Gastroesophageal sphincter (tissue), 4 donors: Measurements from ENCODE around the gene KCNH2. TPM values are rescaled to one million over a fixed set of nuclear protein-coding genes. Genes with fewer than 3 reads are reported as not detected.

Source experiments
- ATAC-seq: fragments of 150-250 bp; one replicate; pipeline ENCODE4 v1.9.1; 2016; ENCODE audit warnings: mild to moderate bottlenecking, moderate library complexity
- H3K27ac ChIP-seq, 4 donors: fragments of 200-600 bp; sonication (generic) in 3 of 4; 1 replicate in 3 of 4; 2 replicates in 1 of 4; pipeline ENCODE4 v1.5.1; 2016 to 2019
- H3K27me3 ChIP-seq: fragments of 200-600 bp; sonication (generic); one replicate; pipeline ENCODE4 v1.5.1; 2019
- H3K36me3 ChIP-seq, 2 donors: fragments of 200-600 bp; sonication (generic); one replicate each; pipeline ENCODE4 v1.5.1; 2019; ENCODE audit warnings: control low read depth in 1 of 2
- H3K4me1 ChIP-seq, 3 donors: fragments of 200-600 bp; sonication (generic); 1 replicate in 2 of 3; 2 replicates in 1 of 3; pipeline ENCODE4 v1.5.1; 2016 to 2019; ENCODE audit warnings: control low read depth in 2 of 3
- H3K4me3 ChIP-seq, 2 donors: fragments of 200-600 bp; sonication (generic); one replicate each; pipeline ENCODE4 v1.5.1; 2019; ENCODE audit warnings: mild to moderate bottlenecking in 1 of 2, moderate library complexity in 1 of 2
- H3K9me3 ChIP-seq, 3 donors: fragments of 200-600 bp; sonication (generic); one replicate each; pipeline ENCODE4 v1.5.1; 2017 to 2019; ENCODE audit warnings: control low read depth in 2 of 3
- CTCF ChIP-seq, 4 experiments: fragments of 200-600 bp in 2 of 4; fragments of 450-650 bp in 2 of 4; sonication (generic) in 1 of 4; IDR thresholded peaks; one replicate each; pipeline ENCODE4 v1.5.1; 2017 to 2019; ENCODE audit warnings: antibody characterized with exemption in 4 of 4, mild to moderate bottlenecking in 2 of 4, moderate library complexity in 2 of 4
- EP300 ChIP-seq: sonication (generic); formaldehyde crosslinking; IDR thresholded peaks from one replicate; pipeline ENCODE4 v1.6.1; 2017; ENCODE audit warnings: antibody characterized with exemption, mild to moderate bottlenecking
- POLR2A ChIP-seq, 2 donors: fragments of 450-650 bp; IDR thresholded peaks; one replicate each; pipeline ENCODE4 v1.6.1; 2017; ENCODE audit warnings: antibody characterized with exemption in 2 of 2, mild to moderate bottlenecking in 2 of 2, moderate library complexity in 1 of 2
- POLR2AphosphoS5 ChIP-seq: sonication (generic); formaldehyde crosslinking; IDR thresholded peaks from one replicate; pipeline ENCODE4 v1.6.1; 2017; ENCODE audit warnings: antibody characterized with exemption
- WGBS, 2 donors: methylation state at CpG; one replicate each; pipeline ENCODE4 v1.1.5; 2018; ENCODE audit warnings: low coverage in 1 of 2; 5-methylcytosine and 5-hydroxymethylcytosine counted together
- total RNA-seq, 4 donors: library from RNA; depleted of rRNA; stranded (reverse); fragments of >200 nt; gene quantifications; one replicate each; pipeline ENCODE4 v1.1.0, GENCODE V29; 2016

The KCNH2 gene
- total RNA-seq, 4 donors from 2014 or later: 26.6 to 63.8 (median 36.3) TPM

- no peak overlapping the region for H3K4me3 ChIP-seq
- H3K27me3 ChIP-seq: peaks cover 6% of the 10 kb centered on the region
- TF ChIP-seq CTCF (IDR thresholded peaks at IDR 0.05) (no peak), EP300 (no peak), POLR2AphosphoS5 (no peak), POLR2A (IDR thresholded peaks at IDR 0.05) (no peak)
- peak overlapping the region in 3 of 4 donors; percentile 60 to 71 (median 66) for H3K27ac ChIP-seq
- peaks cover 0 to 55% of the 10 kb centered on the region in 2 donors for H3K36me3 ChIP-seq
- ATAC-seq: no peak
- no peaks in the 10 kb centered on the region for H3K9me3 ChIP-seq
- 62% methylated on average over 8 of the region's 27 CpGs; no CpG with 5 or more reads in 1 of the 2 donors for WGBS, 2 donors
- H3K4me1 ChIP-seq: peaks cover 0 to 34% (median 21%) of the 10 kb centered on the region in 3 donors
These were observed 31.5 kb downstream of the KCNH2 start for GRCh38 chr7:150946421-150947240.

GRCh38 chr7:150945853-150946420 is 32.2 kb downstream of the KCNH2 start:
- Histone ChIP-seq H3K4me3 (no peak overlapping the region), H3K9me3 (no peaks in the 10 kb centered on the region), H3K4me1 (peaks cover 0 to 35% (median 21%) of the 10 kb centered on the region in 3 donors), H3K27ac (peak overlapping the region in 3 of 4 donors; percentile 60 to 71 (median 66)), H3K27me3 (peaks cover 6% of the 10 kb centered on the region), H3K36me3 (peaks cover 0 to 48% of the 10 kb centered on the region in 2 donors)
- TF ChIP-seq POLR2A (IDR thresholded peaks at IDR 0.05) (no peak), POLR2AphosphoS5 (peak; percentile 53)
- peak; percentile 34 for ATAC-seq
- 31 to 63% methylated on average over 3 to 7 of the region's 17 CpGs for WGBS, 2 donors

GRCh38 chr7:150945171-150945852 is 32.8 kb downstream of the KCNH2 start:
- H3K4me1 ChIP-seq: peaks cover 0 to 35% (median 21%) of the 10 kb centered on the region in 3 donors
- no peak for TF ChIP-seq CTCF (IDR thresholded peaks at IDR 0.05)
- TF ChIP-seq POLR2A (IDR thresholded peaks at IDR 0.05): no peak
- TF ChIP-seq EP300: no peak
- no peak for TF ChIP-seq POLR2AphosphoS5
- no peak for ATAC-seq
- 32 to 67% methylated on average over 4 to 5 of the region's 19 CpGs for WGBS, 2 donors
- peaks cover 0 to 42% of the 10 kb centered on the region in 2 donors for H3K36me3 ChIP-seq
- H3K27ac ChIP-seq: peak overlapping the region in 3 of 4 donors; percentile 60 to 71 (median 66)
- H3K9me3 ChIP-seq: no peaks in the 10 kb centered on the region
- H3K27me3 ChIP-seq: peaks cover 6% of the 10 kb centered on the region
- H3K4me3 ChIP-seq: no peak overlapping the region

- Histone ChIP-seq H3K27ac (peak overlapping the region in 1 of 4 donors; percentile 71), H3K9me3 (no peaks in the 10 kb centered on the region), H3K4me1 (peaks cover 0 to 35% (median 21%) of the 10 kb centered on the region in 3 donors), H3K4me3 (no peak overlapping the region), H3K36me3 (peaks cover 0 to 34% of the 10 kb centered on the region in 2 donors), H3K27me3 (peaks cover 6% of the 10 kb centered on the region)
- no peak for ATAC-seq
- WGBS, 2 donors: 93 to 100% methylated on average over 1 to 3 of the region's 6 CpGs
- no peak for TF ChIP-seq POLR2A (IDR thresholded peaks at IDR 0.05)
- TF ChIP-seq POLR2AphosphoS5: no peak
- TF ChIP-seq EP300: no peak
- no peak for TF ChIP-seq CTCF (IDR thresholded peaks at IDR 0.05)
These were observed 33.8 kb downstream of the KCNH2 start for GRCh38 chr7:150944066-150945042.
